ENCODE measurements around the gene IRX2.
A peak's percentile ranks its signal among the peaks of the same experiment; 100 is the strongest.

IRX2 gene

DNA sequence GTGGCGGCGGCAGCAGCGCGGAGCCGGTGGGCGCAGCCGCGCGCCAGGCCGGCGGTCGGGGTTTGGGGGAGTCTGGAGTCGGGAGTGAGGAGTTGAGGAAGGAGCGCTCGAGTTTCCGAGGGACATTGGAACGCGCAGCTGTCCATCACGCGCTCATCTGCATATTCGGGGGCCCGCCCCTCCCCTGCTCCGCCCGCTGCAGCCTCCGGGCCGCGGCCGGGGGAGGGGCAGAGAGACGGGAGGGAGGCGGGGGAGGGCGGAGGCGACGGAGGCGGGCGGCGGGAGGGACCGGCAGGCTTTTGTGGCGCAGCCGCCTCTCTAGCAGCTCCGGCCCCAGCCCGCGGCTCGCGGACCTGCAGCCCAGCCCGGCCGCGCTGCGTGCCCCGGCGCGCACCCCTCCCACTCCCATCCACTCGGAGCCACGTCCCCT is at the start of gene IRX2:
Gene IRX2 (minus strand): TSS at position 86 of the 430 bp plus-strand sequence. CDS start 264 bp downstream, outside the sequence.
- peak within 1 kb of the TSS; percentile 57 for H3K4me3 ChIP-seq (ENCODE audit: low read depth, low read length)
- peak; percentile 94 for DNase-seq (ENCODE audit: low read depth, low spot score)
- TF ChIP-seq, protein P1, sequence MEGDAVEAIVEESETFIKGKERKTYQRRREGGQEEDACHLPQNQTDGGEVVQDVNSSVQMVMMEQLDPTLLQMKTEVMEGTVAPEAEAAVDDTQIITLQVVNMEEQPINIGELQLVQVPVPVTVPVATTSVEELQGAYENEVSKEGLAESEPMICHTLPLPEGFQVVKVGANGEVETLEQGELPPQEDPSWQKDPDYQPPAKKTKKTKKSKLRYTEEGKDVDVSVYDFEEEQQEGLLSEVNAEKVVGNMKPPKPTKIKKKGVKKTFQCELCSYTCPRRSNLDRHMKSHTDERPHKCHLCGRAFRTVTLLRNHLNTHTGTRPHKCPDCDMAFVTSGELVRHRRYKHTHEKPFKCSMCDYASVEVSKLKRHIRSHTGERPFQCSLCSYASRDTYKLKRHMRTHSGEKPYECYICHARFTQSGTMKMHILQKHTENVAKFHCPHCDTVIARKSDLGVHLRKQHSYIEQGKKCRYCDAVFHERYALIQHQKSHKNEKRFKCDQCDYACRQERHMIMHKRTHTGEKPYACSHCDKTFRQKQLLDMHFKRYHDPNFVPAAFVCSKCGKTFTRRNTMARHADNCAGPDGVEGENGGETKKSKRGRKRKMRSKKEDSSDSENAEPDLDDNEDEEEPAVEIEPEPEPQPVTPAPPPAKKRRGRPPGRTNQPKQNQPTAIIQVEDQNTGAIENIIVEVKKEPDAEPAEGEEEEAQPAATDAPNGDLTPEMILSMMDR (IDR thresholded peaks at IDR 0.05; ENCODE audit: low read depth, low read length) = no peak
- in situ Hi-C loops (cut with HindIII; ENCODE audit: low sequenced_read_pairs) = no loop called here

DNA sequence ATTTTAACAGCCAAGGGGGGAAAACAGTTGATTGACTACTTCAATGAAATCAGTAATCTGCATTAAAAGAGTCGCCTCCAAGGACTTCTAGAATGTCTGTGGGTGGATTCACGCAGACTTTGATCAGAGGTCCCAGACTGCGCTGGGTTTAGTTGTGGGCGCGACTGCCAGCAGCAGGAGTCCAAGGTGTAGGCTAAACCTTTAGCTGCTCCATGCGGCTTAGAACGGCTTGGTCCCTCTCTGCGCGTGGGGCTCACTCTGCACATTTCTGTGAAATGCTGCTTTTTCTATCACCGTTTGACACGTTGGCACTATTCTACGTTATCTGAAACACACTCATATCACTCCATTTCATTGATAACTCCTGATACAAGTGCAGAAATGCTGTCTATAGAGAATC is 48.6 kb upstream of the IRX2 start:
- TF ChIP-seq, protein P1 (IDR thresholded peaks at IDR 0.05; ENCODE audit: low read depth, low read length) = no peak
- no peak overlapping the region for H3K4me3 ChIP-seq (ENCODE audit: low read depth, low read length)
- in situ Hi-C loops (cut with HindIII; ENCODE audit: low sequenced_read_pairs) = no loop called here
- DNase-seq (ENCODE audit: low read depth, low spot score) = no peak

DNA sequence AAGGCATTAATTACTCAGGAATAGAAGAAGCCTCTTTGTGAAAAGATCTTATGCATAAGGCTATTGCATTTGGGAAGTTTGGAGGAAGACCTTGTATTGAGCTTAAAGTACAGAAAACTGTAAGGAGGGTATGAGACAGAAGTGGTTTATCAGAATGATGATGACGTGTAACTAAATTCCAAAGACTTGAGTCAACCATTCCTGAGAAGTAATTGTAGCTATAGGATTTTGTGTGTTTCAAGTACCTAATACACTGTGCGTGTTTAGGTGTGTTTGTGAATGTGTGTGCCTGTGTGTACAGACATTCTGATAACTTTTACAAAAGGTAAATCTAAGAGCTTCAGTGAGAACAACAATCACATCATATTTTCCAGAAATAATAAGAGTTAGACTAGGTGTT is 46.5 kb upstream of the IRX2 start:
- no peak overlapping the region for H3K4me3 ChIP-seq (ENCODE audit: low read depth, low read length)
- TF ChIP-seq, protein P1 (IDR thresholded peaks at IDR 0.05; ENCODE audit: low read depth, low read length) = no peak
- no peak for DNase-seq (ENCODE audit: low read depth, low spot score)
- in situ Hi-C loops (cut with HindIII; ENCODE audit: low sequenced_read_pairs) = no loop called here

DNA sequence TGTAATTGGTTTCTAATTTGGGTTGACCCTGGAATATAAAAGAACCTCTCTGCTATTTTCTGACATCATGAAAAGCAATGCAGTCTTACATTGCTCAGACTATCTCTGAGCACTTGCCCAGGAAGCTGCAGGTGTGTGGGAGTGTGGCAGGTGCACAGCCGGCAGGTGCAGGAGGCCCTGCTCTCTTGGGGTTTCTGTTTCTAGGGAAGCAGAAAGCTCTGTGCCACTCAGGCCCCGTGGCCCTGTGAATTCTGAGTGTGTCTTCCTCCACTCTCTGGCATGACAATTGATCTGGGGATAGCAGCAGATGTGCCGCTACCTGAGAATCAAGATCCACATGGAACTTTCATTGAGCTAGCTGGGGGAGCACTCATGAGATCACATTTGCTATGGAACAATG is 45.7 kb upstream of the IRX2 start:
- in situ Hi-C loops (cut with HindIII; ENCODE audit: low sequenced_read_pairs) = no loop called here
- DNase-seq (ENCODE audit: low read depth, low spot score) = no peak
- TF ChIP-seq, protein P1 (IDR thresholded peaks at IDR 0.05; ENCODE audit: low read depth, low read length) = no peak
- no peak overlapping the region for H3K4me3 ChIP-seq (ENCODE audit: low read depth, low read length)

DNA sequence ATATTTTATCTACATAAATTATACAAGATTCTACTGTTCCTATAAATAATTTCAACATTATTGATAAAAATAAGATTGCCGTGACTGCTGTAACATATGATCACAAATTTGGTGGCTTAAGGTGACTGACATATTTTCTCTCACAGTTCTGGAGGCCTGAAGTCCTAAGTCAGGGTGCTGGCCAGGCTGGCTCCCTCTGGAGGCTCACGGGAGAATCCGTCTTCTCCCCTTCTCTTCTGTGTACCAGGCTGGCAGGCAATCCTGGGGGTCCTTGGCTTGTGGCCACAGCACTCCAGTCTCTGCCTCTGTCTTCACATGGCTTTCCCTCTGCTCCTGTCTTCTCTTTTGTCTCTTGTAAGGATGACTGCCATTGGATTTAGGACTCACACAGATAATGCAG is 31.7 kb upstream of the IRX2 start:
- in situ Hi-C loops (cut with HindIII; ENCODE audit: low sequenced_read_pairs) = no loop called here
- TF ChIP-seq, protein P1 (IDR thresholded peaks at IDR 0.05; ENCODE audit: low read depth, low read length) = no peak
- DNase-seq (ENCODE audit: low read depth, low spot score) = no peak
- no peak overlapping the region for H3K4me3 ChIP-seq (ENCODE audit: low read depth, low read length)

DNA sequence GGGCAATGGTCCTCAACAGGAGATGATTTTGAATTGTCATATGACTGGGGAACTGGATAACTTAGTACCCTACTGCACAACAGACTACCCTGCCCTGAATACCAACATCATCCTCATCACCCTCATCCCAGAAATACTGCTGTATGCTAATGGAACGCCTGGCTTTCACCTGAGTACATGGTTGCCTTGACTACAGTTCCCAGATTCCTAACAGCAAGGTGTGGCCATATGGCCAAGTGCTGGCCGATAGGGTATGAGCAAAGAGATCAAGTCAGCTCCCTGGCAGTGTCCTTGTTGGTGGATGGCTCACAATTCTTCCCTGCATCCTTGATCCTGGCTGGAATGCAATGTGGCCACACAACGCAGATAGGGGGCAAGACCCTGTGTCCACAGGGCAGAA is 31.2 kb upstream of the IRX2 start:
- in situ Hi-C loops (cut with HindIII; ENCODE audit: low sequenced_read_pairs) = no loop called here
- TF ChIP-seq, protein P1 (IDR thresholded peaks at IDR 0.05; ENCODE audit: low read depth, low read length) = no peak
- H3K4me3 ChIP-seq (ENCODE audit: low read depth, low read length) = no peak overlapping the region
- no peak for DNase-seq (ENCODE audit: low read depth, low spot score)

All from astrocyte of the spinal cord (primary cell).